H54 (cell line): ENCODE data around the gene NR6A1.
A peak's percentile ranks its signal among the peaks of the same experiment; 100 is the strongest.

Experiments used
- DNase-seq: peaks from one replicate; pipeline ENCODE4 v3.0.0; 2011; ENCODE audit warnings: low spot score, mixed read lengths; ENCODE audit not compliant: insufficient read length
- FAIRE-seq: peaks from 3 replicates; lab custom pipeline; 2011; peaks lifted over from hg19 to GRCh38; lab: Jason Lieb, UNC
- POLR2A ChIP-seq: IDR thresholded peaks from 2 replicates; pipeline ENCODE4 v1.6.1; 2011; ENCODE audit warnings: low read depth, mild to moderate bottlenecking, low read length

Gene NR6A1

DNA sequence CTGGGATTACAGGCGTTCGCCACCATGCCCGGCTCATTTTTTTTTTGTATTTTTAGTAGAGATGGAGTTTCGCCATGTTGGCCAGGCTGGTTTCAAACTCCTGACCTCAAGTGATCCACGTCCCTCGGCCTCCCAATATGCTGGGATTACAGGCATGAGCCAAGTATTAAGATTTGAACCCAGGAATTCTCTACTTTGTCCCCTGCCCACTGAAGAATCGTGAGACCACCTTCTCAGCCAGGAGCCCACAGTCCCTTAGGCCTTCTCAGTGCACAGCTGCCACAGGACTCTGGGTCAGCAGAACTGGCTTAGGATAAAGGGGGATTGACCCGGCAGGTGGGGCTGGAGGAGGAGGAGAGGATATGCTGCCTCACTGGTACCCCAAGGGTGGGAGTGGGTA, 19.2 kb upstream of the NR6A1 start:
- DNase-seq (no peak), FAIRE-seq (no peak)
- TF ChIP-seq POLR2A = no peak

DNA sequence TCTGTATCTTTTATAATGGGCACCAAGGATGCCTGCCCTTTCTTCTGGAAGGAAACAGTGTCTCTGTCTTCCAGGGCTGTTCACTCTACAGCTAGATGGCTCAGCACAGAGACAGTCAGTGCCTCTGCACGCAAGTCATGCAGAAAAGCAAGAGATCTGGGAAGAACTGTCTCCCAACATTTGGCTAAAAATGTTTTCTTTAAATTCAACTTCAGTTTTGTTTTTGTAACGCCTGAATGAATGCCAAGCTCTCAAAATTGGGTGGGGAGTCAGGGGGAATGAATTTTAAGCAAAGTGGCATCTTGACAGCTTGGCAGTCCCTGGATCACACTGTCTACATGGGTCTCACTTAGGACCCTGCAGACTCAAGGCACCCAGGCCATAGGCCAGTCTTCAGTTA, 18.4 kb upstream of the NR6A1 start:
- TF ChIP-seq POLR2A = no peak
- FAIRE-seq = no peak

DNA sequence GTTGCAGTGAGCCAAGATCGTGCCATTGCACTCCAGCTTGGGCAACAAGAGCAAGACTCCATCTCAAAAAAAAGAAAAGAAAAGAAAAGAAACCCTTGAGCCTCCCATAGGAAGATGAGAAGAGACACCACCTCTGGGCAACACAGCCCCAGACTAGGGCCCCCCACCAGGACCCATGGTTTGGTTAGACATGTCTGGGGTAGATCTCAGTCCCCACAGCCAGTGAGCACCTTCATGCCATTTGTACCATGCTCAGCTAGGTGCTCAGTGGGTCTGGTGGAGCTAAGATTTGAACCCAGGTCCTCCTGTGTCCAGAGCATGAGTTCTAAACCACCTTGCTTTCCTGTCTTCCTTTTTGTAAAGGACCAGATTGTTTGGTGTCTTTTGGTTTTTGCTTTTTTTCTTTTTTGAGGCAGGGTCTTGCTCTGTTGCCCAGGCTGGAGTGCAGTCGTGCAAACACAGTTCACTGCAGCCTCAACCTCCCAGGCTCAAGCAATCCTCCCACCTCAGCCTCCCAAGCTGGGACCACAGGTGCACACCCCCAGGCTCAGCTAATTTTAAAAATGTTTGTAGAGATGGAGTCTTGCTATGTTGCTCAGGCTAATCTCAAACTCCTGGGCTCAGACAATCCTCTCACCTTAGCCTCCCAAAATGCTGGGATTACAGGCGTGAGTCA, 17.6 kb upstream of the NR6A1 start:
- DNase-seq (no peak), FAIRE-seq (no peak)
- TF ChIP-seq POLR2A = no peak

More for the DNA sequence above, 18.4 kb upstream of the NR6A1 start:
- no peak for DNase-seq

DNA sequence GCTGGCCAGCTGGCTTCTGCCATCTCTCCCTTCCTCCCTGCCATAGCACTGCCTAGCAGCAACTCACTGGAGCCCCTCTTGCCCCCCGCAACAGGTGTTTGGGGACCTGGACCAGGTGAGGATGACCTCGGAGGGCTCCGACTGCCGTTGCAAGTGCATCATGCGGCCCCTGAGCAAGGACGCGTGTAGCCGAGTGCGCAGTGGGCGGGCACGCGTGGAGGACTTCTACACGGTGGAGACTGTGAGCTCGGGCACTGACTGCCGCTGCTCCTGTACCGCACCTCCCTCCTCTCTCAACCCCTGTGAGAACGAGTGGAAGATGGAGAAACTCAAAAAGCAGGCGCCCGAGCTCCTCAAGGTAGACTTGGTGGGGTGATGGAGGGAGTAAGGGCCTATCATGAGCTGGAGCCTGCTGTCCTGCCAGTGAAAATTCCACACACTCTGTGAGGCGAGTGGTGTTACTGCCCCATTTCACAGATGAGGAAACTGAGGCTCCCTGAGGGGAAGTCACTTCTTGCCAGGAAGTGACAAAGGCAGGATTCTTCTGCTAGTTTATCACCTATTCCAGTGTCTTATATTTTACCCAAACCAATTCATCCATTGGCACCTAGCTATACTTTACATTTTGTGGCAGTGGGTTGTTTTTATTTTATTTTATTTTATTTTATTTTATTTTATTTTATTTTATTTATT, 15.9 kb upstream of the NR6A1 start:
- FAIRE-seq = no peak
- no peak for DNase-seq
- TF ChIP-seq POLR2A = no peak

DNA sequence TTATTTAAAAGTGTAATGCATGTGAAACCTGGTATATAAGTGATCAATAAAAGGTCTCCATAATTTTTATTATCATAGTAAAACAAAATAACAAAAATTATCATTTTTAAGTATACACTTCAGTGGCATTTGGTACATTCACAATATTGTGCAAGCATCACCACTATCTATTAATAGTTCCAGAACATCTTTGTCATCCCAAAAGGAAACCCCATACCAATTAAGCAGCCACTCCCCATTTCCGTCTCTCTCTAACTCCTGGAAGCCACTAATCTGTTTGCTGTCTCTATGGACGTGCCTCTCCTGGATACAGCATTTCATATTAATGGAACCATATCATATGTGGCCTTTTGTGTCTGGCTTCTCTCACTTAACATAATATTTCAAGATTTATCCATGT, 13.4 kb upstream of the NR6A1 start:
- no peak for FAIRE-seq
- TF ChIP-seq POLR2A = no peak

DNA sequence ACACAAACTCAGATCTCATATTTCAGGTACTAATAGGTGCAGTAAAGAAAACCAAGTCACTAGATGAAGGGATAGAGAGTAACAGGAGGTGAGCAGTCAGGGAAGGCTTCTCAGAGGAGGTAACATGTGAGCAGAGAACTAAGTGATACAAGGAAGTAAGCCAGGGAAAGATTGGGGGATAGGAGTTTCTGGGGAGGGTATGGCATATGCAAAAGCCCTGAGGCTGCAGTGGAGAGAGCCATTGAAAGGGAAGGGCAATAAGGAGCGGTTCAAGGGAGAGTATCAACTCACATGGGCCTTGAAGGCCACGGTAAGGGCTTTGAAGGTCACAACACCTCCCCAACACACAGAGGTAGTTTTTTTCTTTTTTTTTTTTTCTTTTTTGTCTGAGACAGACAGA, 12.7 kb upstream of the NR6A1 start:
- TF ChIP-seq POLR2A = no peak
- DNase-seq = no peak
- no peak for FAIRE-seq

More for the DNA sequence above, 13.4 kb upstream of the NR6A1 start:
- no peak for DNase-seq

DNA sequence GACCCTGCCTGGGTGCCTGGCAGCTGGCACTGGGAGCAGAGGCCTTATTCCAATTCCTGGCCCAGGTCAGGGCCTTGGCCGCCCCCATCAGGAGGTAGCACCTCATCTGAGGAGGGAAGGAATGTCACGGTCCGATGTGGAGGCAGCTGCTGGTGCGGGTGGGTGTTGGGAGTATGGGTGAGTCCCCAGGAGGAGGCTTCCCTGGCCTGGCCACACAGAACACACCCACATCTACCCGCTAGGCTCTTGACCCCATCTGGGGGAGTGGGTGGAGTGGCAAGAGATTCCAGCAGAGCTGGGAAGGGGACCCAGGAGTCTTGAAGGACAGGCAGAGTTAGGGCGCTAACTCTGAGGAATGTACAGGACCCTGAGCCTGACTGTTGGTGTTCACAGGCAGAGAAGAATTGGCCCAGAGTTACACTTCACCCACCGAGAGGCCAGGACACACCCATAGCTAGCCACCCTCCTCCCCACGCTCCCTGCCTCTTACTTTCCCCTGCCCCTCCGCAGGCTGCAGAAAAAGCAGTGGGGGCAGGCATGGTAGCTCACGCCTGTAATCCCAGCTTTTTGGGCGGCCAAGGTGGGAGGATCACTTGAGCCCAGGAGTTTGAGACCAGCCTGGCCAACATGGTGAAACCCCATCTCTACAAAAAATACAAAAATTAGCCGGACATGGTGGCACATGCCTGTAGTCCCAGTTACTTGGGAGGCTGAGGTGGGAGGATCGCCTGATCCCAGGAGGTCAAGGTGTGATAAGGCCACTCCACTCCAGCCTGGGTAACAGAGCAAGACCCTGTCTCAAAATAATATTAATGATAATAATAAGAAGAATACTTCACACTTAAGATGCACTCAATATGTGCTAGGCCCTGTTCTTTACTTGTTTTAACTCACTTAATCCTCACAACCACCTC, 11.8 kb upstream of the NR6A1 start:
- no peak for DNase-seq
- no peak for FAIRE-seq
- TF ChIP-seq POLR2A = no peak

DNA sequence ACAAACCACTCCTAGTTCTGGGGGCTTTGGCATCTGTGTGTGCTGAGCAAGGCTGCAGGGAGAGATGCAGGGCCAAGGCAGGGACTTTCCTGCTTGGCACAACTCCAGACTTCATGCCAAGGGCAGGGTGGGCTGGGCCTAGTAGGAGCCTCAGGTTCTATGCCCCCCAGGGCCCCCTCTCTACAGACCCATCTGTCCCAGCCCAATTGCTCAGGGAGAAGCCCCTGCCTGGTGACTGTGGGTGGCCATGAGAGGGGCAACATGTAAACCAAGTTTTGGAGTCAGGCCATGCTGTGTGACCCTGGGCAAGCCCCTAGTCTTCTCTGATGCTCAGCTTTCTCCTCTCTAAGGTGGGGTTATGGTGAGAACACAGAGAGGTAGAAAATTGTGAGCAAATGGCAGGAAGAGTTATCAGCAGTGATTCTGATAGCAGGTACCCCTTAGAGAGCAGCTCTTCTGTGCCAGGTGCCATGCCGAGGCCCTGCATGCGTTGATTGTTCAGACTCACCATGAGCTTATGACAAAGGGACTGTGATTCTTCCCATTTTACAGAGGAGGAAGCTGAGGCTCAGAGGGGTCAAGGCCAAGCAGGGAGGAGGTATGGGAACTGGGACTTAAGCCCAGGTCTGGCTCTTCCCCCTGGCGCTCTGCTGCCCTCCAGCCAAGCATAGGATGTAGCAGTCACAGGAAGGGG, 11.0 kb upstream of the NR6A1 start:
- no peak for TF ChIP-seq POLR2A
- DNase-seq = no peak

DNA sequence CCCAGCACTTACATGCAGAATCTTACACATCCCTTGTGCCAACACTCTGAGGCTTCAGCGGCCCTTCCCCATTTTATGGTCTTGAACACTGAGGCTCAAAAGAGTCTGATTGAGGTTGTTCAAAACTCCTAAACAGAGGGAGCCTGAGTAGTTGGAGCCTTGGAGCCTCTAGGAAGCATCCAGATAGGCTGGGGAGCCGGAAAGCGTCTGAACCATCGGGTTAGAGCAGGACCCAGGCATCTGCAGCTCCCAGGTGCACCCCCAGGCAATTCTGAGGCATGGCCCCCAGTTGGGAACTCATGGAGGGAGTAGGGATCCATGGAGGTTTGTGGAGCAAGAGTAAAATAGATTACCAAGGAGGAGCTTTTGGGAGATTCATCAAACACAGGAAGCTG, 9.6 kb upstream of the NR6A1 start:
- no peak for FAIRE-seq
- no peak for DNase-seq
- TF ChIP-seq POLR2A = no peak

More for the DNA sequence above, 11.0 kb upstream of the NR6A1 start:
- no peak for FAIRE-seq

DNA sequence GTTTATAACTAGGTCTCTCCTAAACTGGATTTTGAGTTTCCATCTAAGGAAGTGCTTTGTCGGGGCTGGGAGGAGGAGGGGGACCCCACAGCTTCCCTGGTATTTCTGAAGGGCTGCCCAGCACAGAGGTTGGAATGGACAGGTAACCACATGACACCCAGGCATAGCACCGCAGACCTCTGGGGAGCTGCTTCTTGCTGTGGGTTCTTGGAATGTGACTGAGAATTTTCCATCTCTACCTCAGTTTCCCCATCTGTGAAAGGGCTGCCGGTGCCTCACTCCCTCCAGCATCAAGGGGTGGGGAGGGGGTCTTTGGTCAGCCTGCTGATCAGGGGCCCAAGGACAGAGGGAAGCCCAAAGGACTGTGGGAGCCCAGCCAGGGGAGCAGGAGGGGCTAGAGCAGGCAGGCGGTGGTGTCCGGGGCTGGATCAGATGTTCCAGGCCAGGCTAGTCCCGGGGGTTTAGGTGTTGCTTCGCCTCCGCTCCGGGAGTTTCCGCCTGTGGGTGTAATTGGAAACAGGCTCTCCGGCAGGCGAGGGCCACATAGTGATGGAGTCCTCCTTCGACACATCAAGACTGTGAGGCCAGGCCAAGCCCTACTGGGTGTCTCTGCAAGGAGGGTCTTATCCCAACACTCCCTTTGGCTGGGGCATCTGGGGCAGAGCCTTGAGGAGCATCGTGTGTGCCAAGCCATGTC, 9.1 kb upstream of the NR6A1 start:
- DNase-seq (no peak), FAIRE-seq (no peak)
- no peak for TF ChIP-seq POLR2A

DNA sequence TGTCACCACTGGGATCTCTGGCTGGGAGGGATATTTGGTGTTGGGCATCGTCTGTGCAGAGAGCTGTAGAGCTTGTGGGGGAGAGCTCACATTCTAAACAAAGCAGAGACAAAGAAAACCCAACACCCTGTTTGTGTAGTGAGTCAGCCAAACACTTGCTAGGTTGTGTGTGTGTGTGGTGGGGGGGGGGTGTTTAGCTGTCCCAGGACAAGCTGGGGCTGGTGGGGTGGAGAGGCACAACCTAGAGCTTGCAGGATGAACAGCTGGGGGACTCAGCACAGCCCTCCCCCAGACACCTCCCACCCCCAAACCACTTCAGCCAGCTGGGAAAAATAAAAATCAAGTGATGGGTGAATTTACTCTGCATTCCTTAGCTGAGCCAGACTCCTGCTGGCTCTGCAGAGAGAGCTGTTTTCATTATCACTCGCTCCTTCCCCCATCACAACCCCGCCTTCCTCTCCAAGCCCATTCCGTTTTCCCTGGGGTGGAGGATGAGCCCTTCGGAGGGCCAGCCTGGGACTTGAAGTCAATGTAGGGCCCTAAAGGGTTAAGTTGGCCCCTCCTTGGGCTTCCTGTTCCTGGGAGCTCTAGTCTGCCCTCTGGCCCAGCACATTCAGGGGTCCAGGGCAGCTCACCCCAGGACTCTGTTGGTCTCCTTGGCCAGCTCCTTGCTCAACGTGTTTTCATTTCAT, 8.4 kb upstream of the NR6A1 start:
- peak; percentile 66 for FAIRE-seq

DNA sequence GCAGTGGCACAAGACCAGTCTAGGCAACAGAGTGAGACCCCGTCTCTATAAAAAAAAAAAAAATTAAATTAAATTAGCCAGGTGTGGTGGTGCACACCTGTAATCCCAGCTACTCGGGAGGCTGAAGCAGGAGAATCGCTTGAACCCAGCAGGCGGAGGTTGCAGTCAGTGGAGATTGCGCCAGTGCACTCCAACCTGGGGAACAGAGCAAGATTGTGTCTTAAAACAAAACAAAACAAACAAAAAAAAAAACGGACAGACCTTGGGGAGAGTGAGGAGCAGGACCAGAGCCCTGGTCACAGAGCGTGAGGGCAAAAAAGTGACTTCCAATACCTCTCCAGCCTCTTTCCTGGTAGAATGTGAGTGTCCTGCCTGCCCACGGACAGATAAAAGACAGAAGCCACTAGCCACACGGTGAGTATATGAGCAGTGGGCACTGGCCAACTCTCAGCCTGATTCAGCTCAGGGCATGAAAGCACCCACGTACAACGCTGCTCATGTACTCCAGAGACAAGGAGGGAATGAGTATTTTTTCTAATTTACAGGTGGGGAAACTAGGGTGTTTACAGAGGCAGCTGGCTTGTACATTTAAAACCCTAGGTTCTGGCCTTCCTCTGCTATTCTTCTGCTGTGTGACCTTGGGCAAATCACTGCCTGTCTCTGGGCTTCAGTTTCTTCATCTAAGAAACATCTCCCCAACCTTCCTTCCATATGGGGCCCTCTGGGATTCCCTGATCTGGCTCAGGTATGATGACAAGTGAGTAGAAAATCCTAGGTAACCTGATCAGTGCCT, 7.7 kb upstream of the NR6A1 start:
- no peak for TF ChIP-seq POLR2A
- DNase-seq = no peak
- no peak for FAIRE-seq

More for the DNA sequence above, 8.4 kb upstream of the NR6A1 start:
- peak; percentile 99 for DNase-seq
- no peak for TF ChIP-seq POLR2A
